ENCODE results near the gene RARRES1.

The RARRES1 gene, protein sequence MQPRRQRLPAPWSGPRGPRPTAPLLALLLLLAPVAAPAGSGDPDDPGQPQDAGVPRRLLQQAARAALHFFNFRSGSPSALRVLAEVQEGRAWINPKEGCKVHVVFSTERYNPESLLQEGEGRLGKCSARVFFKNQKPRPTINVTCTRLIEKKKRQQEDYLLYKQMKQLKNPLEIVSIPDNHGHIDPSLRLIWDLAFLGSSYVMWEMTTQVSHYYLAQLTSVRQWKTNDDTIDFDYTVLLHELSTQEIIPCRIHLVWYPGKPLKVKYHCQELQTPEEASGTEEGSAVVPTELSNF

DNA sequence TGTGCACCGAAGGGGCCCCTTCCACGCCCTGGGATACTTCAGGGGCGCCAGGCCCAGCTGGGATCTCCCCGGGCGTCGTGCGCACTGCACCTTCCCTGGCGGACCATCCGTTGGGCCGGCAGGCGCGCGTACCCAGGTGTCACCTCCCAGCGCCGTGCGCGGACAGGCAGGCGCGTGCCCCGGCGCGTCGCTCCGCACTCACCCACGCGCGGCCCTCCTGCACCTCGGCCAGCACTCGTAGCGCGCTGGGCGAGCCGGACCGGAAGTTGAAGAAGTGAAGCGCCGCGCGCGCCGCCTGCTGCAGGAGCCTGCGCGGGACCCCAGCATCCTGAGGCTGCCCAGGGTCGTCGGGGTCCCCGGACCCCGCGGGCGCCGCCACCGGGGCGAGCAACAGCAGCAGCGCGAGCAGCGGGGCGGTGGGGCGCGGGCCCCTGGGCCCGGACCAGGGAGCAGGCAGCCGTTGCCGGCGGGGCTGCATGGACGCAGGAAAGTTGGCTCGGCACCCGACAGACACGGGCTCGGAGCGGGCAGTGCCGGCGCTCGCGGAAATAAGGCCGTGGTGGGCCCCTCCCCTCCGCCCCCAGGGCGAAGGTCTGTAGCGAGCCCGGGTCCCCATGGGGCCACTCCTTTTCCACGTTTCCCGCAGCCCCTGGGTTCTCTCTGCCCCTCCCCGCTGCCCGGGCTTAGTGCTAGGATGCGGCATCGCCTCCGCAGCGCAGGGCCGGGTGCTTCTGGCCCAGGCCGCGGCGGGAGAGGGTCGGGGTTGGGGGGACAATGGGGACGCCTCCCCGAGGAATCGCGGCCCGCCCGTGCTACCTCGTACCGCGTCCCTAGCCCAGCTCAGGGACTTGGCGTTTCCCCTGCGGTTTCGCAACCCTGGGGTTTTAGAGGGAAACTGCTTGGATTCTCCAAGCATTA is at the start of gene RARRES1:
Gene RARRES1, minus strand, starts transcription at position 520 of the 918 bp plus-strand sequence. Its CDS starts 42 bp downstream, at position 478.
- peak; percentile 10 for DNase-seq

DNA sequence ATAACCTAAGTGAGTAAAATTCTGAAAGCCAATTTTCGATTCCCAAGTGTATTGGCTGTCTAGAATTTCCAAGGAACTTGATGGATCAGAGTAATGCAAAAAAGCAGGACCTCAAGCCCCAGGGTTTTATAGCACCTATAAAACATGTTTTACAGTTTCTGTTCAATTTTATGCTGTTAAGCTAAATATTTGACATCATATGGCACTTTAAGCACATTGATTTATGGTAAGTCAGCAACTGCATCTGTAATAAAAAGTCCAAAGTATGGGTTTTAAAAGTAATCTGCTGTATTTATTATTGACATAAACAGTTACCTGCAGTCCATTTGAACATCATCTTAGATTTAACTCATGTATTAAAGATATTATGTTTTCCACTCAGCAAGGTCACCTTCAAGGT is 49.6 kb upstream of the RARRES1 start:
- no peak for DNase-seq

DNA sequence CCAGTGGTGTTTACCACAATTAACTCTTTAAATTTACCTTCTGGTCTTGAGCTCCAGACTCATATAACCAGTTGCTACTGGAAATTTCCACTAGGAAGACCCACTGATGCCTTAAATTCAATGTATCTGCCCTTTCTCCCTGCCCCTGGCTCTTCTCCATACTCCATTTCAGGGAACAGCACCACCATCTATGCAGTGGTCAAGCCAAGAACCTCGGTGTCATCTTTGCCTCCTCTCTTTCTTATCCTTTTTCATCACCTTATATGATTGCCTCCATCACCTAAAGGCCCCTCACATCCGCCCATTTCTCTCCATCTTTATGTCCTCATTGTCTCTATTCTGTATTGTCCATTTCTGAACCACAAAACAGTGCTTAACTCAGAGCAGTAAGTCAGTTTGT is 48.9 kb upstream of the RARRES1 start:
- no peak for DNase-seq

DNA sequence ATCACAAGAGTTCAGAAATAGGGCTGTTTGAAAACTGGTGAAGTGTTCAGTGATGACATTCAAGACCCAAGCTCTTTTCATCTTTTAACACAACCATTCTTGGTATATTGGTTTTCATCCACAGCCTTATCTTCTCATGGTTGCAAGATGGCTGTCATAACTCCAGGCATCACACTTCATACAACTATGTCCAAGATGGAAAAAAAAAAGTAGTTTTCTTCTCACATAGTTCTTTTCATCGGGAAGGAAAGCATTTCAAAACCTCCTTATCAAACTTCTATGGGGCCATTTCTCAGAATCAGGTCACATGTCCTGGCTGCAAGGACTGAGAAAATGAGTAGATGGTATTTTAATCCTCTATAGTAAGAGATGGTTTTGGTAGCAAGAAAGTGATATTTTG is 48.5 kb upstream of the RARRES1 start:
- DNase-seq: no peak

DNA sequence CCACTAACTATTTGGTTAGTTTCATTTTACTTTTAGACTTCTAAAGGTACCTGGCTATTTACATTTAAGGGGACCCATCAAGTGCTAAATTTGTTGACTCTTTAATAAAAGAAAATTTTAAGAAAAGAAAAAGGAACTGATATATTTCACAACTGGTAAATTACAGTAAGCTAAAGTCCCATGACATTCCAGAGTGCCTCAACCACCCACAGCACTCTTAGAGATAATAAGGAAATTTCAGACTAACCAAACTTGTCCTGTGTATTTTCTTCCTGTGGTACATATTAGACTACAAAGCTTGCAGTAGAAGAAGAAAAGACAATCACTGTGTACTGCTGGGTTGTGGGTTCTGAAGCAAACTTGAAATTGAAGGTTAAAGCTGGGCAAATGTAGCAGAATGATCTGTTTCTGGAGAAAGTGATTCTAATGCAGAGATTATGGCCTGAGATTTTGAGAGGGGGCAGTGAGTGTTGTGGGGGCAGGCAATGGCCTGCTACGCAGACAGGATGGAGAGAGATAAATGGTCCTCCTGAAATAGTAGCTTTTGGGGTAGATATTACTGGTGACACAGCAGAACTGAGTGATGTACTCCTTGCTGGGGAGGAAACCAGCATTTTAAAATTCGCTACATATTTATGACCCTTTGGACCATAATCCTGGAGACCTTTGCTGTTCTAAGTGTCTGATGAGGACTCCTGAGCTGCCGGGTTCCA is 45.1 kb upstream of the RARRES1 start:
- no peak for DNase-seq

DNA sequence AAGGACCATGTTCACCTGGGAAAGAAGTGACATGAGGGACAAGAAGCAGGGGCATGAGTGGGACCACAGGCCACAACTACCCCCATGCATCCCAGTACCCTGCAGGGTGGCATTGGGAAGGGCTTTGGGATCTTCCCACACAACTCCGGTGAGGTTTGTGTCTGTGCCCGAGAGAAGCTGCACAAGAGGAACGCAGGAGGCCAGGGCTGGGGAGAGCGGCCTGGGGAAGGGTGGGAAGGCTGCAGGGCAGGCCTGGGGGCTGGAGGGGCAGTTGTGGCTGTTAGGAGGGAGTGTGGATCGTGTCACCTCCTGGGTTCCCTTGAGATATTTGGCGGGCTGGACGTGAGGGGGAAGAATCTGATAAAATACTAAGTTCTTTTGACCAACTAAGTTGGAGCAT is 44.3 kb upstream of the RARRES1 start:
- DNase-seq: no peak

DNA sequence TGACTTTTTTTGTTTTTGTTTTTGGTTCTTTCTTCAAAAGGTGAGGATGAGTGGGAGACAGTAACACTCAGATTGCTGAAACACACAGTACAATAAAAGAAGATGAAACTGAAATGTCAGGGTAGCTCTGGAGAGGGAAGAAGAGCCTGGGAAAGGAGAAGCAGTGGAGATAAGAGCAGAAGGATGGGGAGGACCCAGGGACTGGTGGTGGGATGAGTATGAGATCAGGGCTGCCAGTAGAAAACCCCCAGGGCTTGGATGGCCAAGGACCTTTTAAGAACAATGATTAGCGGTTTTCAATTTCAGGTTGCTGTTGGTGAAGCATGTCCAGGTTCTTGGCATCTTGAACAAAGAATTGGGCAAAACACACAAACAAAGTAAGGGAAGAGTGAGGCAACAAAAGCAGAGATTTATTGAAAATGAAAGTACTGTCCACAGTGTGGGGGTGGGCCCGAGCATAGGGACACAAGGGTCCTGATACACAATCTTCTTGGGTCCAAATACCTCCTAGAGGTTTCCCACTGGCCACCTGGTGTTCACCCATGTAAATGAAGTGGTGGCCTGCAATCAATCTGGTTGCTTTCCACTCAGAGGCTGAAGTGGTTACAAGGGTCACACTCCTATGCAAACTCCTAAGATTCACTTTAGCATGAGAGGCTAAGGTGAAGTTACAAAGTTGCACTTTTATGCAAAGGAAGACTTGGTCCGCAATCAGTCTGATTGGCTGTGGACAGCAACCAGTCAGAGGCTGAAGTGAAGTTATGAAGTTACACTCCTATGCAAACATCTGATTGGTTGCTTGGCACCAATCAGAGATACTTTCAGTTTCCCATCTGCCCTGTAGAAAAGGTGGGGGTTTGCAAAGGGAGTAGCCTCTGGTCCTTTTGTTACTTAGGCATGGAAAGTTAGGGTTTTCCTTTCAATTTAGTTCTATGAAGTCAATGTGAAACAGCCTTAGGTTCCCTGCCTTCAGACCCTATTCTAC is 43.5 kb upstream of the RARRES1 start:
- DNase-seq: no peak

DNA sequence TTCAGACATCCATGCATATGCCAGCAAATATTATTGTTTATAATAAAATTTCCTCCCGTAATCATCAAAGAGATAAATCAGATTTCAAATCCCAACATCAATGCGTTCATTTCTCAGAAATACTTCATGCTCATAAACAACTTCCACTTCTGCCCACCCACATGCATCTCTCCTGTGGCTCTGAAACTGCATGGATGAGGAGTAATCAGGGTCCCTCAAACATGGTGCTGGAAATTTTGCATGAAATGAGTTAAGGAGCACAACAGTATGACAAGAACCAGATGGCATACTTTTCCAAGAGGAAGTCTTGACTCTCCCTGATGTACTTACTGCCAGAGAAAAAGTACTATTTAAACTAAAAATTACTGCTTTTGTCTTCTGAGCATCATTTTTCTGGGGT is 42.7 kb upstream of the RARRES1 start:
- no peak for DNase-seq

DNA sequence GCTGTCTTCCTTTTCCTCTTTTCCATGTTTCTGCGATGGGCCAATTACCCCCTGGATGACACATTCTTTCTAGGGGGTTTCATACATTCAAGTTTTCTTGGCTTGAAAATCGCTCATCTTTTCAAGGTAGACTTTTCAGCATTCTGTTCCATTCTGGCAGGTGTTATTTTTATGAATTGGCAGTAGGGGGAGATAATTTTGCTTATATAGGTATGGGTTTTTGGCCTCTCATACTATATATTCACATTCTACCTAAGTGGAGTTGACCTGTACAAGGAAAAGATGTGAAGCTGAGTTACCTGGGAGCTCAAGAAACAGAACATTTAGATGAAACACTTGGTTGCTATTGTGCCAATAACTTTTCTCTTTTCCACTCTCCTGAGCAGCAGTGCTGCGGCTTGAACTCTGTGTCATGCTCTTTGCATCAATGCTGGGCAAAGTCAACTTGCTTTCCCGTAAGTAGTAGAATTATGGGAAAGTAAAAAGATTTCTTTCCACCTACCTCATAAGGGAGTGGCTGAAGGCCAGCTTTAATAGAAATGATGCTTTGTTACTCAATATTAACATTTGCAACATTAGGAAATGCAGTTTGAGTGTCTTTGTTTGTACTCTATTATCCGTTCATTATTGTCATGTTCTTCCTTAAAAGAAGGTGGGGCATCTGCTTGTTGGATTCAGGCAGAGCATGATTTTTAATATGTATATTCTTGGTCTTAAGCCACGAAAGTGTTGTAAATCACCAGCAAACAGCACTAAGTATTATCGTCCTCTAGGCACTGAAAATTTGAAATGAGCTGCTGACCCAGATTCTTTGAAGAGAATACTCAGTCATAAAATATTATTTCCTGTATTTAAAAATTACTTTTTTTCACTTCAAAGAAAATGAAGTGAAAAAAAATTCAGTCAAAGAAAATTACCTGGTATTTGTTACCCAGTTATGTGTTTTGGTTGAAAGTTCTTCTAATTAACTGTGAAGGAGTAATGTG is 41.9 kb upstream of the RARRES1 start:
- no peak for DNase-seq

DNA sequence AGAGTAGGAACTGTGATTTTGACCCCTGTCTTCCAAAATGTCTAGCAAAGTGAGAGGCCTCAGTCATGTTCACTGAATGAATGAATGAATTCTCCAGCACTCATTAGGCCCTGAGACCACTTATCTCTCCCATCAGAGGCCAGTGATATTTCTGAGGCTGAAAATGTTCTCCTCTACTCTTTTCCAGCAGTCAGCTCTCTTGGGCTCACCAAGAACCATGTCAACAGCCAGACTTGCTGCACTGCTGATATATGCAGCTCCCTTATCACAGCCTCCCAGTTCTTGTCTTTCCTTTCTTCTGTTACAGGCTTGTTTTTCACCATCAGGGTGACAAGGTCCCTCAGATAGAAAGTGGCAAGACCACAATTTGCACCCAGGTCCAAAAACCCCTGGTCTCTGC is 40.9 kb upstream of the RARRES1 start:
- DNase-seq: no peak

DNA sequence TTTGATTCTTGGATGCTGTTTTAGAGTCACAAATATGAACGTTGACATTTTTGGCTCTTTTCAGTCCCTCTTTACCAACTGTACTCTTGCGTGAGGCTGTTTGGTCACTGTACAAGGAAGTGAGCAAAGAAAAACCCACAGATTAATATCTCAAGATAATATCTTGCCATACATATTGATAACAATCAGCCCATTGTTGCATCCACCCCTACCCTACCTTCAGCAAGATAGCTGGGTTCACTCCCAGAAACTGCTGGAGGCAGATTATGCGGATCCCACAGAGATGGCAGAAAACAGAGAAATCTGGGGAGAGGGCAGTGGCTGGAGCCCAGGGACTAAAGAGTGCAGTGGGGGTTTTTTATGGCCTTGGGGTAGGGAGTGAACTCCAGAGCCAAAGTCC is 39.7 kb upstream of the RARRES1 start:
- DNase-seq: no peak

DNA sequence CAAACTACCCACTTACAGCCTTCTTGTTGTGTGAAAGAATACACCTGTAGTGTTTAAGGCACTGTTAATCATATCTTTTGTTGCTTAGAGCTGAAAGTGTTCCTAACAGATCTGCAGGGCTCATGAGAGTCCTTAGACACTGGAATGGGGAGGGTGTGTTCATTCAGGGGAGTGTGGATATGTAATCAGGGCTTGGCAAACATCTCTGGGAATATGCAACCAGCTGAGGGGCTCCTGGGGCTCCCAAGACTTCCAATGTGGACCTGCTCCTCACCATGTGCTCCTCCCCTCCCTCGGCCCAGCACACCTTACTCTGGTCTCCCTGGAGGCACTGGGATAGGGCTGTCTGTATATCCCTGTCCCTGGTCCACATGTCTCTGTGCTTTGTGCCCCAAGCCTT is 39.3 kb upstream of the RARRES1 start:
- no peak for DNase-seq

DNA sequence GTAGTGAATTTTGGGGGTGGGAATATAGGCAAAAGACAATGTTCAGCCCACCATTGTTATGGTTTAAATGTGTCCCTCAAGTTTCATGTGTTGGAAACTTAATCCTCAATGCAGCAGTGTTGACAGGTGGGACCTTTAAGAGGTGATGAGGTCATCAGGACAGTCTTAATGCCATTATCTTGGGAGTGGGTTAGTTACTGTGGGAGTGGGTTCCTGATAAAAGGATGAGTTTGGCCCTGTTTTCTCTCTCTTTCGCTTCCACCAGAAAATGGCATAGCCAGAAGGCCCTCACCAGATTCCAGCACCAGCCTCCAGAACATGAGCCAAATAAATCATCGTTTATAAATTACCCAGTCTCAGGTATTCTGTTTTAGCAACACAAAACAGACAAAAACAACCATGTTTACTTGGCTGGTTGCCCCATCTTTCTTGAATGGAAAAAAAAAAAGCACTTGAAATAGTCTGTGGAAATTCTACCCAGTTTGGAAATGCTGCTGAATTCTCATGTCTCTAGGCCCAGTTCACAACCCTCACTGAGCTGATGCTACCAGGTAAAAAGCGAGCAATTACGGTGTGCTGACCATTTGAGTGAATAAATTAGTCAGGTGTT is 38.6 kb upstream of the RARRES1 start:
- DNase-seq: no peak

DNA sequence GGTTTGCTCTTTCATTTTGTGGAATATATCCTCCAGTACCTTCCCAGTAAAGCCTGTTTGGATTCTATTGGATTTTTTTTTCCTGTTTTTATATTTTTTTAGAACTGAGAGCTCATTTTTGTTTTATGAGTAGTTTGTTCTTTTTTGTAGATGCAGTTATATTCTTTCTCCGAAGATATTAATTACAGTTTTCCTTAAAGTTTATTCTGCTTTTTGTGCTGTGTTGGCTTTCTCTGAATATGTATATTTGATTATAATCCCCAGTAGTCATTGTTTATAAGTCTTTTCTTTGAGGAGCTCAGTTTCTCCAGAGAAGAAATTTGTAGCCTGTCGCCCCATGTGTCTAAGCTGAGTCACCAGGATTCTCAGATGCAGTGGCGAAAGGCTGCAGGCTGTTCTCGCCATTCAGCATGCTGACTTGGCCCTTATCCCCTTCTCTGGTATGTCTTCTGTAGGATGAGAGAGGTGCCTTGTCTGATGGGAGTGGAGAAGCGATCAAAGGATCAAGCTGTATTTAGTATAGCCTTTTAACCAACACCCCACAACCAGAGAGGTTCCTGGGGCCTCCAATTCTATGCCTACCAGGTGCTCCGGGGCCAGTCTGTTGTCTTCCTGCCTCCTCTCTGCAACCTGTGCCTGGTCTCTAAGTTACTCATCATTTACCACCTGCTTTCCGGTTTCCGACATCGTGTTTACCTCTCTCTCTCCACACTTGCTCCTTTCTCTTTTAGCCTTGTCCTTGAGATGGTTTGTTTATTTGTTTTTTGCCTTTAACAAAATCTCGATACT is 37.9 kb upstream of the RARRES1 start:
- no peak for DNase-seq

DNA sequence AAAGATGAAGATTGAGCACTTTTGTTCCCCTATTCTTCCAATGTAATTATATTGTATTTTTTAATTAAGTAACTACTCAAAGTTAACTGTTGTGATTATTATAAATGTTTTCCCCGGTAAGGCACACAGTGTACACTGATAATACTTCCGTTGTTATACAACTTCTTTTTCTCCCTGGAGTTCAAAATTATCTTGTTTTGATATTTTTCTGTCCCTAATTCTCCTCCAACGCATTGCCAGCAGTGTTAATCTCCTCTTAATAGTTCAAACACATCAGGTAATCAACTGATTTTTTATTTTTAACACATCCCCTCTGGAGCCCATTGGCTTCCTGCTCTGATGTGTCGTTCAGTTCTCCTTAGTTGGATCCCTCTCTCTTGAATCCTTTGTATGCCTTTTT is 37.3 kb upstream of the RARRES1 start:
- no peak for DNase-seq

DNA sequence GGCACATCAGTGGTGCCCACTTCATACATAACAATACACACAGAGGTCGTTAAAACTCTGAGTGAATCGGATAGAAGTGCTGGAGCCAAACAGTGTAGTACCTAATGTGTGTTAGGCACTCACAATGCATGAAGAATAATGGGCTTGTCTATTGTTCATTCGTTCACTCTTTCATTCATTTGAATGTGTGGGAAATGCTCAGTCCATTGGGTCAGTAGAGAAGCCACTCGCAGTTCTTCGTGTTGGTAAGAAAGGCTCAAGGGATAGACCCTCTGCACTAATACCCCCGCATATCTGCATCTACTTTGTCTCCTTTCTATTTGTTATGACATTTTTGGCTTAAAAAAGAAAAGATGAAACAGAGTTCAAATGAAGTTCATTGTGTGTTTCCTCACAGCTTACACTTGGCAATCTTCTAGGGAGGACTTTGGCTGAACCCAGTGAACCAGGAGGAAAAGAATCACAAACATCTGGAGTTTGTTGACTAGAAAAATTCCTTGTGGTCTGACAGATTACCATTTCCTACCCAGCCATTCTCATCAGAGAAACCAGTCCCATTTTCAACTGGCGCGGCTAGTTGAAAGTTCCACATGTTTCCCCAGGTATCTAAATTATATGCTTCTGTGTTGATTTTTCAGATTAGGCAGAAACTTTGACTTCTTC is 36.8 kb upstream of the RARRES1 start:
- DNase-seq: no peak

DNA sequence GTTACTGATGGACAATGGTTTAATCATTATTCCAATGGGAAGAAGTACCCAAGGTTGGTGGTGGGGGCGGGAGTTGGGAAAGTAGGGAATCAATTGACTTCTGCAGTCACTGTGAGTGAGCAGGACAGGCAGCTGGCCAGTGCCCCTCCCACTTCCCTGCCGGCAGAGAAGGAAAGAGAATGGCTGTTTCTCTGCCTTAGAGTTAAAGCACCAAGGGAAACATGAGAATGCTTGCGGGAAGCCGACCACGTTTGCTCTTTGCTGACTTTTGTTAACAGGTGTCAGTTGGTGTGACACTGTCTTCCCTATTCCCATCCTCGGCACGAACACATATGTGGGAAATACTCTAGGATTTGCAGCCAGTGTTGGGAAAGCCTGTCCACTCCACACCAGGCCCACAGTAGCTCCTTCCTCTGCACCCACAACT is 36.1 kb upstream of the RARRES1 start:
- no peak for DNase-seq

DNA sequence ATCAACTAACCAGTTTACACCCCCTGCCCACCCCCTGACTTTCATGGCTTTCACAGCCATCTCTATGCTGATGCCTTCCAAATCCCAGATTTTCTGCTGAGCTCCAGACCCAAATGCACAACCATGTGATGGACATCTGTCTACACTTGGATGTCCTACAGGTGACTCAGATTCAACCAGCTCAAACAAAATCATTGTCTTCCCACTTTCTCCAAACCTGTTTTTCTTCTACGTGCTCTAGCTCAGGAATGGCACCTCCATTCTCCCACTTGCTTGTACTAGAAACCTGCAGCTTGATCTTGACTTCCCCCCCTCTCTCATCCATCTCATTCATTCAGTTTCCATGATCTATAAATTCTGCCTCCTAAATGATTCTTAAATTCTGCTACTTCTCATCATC is 34.1 kb upstream of the RARRES1 start:
- no peak for DNase-seq

DNA sequence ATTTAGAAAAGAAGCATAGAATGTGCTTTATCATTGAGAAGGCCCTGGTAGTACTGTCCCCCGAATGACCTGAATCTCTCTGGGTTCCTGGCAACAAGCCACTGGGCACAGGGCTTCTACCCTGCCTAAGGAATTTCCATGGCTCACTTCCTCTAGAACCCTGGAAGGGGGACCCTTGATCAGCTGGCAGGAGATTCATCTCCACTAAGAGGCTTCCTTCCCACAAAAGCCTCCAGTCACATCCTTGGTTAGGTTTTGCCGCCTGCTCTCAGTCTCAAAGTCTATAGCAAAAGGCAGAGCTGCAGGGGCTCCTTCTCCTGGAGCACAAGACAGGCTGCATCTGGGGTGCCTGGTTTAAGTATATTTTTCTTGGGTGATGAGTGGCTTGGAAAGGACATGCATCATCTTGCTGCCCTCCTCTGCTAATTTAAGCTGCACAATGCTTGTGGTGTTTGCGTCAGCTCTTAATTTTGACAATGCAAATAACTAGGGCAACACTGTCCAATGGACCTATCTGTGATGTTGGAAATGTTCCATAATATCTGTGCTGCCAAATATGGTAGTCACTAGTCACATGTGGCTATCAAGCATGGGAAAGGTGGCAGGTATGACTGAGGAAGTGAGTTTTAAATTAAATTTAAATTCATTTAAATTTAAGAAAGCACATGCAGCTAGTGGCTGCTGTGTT is 33.4 kb upstream of the RARRES1 start:
- peak; percentile 71 for DNase-seq

All from NCI-H2029 (cell line).